Measurements from ENCODE around the gene ARF1.

Gene ARF1

DNA sequence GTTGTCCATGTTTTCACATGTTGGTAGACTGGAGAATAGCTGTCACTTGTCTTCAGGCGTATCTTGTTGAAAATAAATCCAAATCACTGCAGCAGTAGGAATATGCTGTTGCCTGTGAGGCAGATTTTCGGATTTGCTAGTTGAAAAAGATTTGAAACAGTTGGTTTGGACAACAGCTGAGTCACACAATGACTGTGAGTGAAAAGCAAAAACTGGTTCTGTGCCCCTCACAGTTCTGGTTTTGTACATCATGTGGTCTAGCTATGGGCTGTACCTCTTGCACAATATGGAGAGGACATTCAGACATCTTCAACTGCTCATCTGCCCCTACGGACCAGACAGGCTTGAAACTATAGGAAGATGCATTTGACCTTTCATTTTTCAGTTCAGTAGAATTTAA, 1.8 kb downstream of the ARF1 start:
- Histone ChIP-seq H3K4me1 (ENCODE audit: control insufficient read depth, low read depth, low read length) (peaks cover 12% of the 10 kb centered on the region), H3K36me3 (ENCODE audit: control insufficient read depth, low read depth, low read length) (peaks cover 4% of the 10 kb centered on the region), H3K27ac (ENCODE audit: low read length) (no peak overlapping the region)

DNA sequence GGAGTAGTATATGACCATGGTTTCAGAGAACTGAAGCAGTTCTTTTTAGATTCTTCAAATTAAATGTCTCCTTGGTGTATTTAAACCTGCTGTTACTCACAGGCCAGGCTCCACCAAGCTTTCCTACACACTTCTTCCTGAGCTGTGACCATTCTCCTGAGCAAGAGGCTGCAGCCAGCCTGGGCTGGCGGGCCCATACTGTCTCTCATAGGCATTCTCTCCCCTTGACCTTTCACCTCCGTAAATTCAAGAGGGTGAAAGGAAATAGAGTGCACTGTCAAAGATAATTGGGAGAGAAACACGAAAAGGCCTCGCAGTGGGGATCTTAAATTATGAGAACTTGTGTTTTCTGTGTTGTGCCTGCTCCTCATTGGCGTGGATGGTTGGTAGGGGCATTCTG, 2.3 kb downstream of the ARF1 start:
- Histone ChIP-seq H3K36me3 (ENCODE audit: control insufficient read depth, low read depth, low read length) (peaks cover 4% of the 10 kb centered on the region), H3K9ac (ENCODE audit: low read length) (no peak overlapping the region), H3K27me3 (ENCODE audit: control insufficient read depth, insufficient read depth, low read length) (no peaks in the 10 kb centered on the region), H3K4me3 (ENCODE audit: low read length) (no peak overlapping the region), H3K27ac (ENCODE audit: low read length) (no peak overlapping the region), H3K9me3 (ENCODE audit: control insufficient read depth, low read depth, low read length) (no peaks in the 10 kb centered on the region), H3K4me1 (ENCODE audit: control insufficient read depth, low read depth, low read length) (peaks cover 12% of the 10 kb centered on the region)

More for the DNA sequence above, 1.8 kb downstream of the ARF1 start:
- Histone ChIP-seq H3K9ac (ENCODE audit: low read length) (peak overlapping the region; percentile 82), H3K4me3 (ENCODE audit: low read length) (peak overlapping the region; percentile 86), H3K27me3 (ENCODE audit: control insufficient read depth, insufficient read depth, low read length) (no peaks in the 10 kb centered on the region), H3K9me3 (ENCODE audit: control insufficient read depth, low read depth, low read length) (no peaks in the 10 kb centered on the region)

GRCh38 chr1:228085287-228085951, 2.9 kb downstream of the ARF1 start:
- H3K4me1 ChIP-seq (ENCODE audit: control insufficient read depth, low read depth, low read length), result peaks cover 12% of the 10 kb centered on the region
- H3K27me3 ChIP-seq (ENCODE audit: control insufficient read depth, insufficient read depth, low read length), result no peaks in the 10 kb centered on the region
- no peaks in the 10 kb centered on the region for H3K9me3 ChIP-seq (ENCODE audit: control insufficient read depth, low read depth, low read length)
- H3K9ac ChIP-seq (ENCODE audit: low read length), result no peak overlapping the region
- H3K4me3 ChIP-seq (ENCODE audit: low read length), result no peak overlapping the region
- H3K27ac ChIP-seq (ENCODE audit: low read length), result no peak overlapping the region
- H3K36me3 ChIP-seq (ENCODE audit: control insufficient read depth, low read depth, low read length), result peaks cover 4% of the 10 kb centered on the region

DNA sequence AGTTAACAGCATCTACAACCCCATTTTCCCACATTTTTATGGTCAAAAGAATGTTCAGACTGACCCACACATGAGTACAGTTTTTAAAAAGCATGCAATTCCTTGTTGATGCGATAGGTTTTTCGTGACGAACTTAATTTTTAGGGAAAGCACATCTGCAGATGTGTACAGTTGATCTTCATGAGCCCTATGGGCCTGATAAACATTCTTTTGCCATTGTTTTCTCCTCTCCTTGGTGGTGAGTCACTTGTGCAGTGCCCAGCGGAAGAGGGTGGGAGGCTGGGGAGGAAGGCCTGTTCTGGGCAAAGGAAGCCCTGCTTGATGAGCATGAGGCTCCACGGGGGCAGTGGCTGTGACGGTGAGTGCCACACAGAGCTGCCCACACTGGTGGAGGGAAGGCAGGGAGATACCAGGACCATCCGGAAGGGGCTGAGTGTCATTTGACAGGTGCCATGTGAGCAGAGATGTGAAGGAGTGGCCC, 5.3 kb downstream of the ARF1 start:
- Histone ChIP-seq H3K4me1 (ENCODE audit: control insufficient read depth, low read depth, low read length) (peaks cover 12% of the 10 kb centered on the region), H3K4me3 (ENCODE audit: low read length) (no peak overlapping the region), H3K27ac (ENCODE audit: low read length) (no peak overlapping the region), H3K9ac (ENCODE audit: low read length) (no peak overlapping the region), H3K36me3 (ENCODE audit: control insufficient read depth, low read depth, low read length) (peaks cover 4% of the 10 kb centered on the region), H3K27me3 (ENCODE audit: control insufficient read depth, insufficient read depth, low read length) (no peaks in the 10 kb centered on the region), H3K9me3 (ENCODE audit: control insufficient read depth, low read depth, low read length) (no peaks in the 10 kb centered on the region)

- Histone ChIP-seq H3K27ac (ENCODE audit: low read length) (no peak overlapping the region), H3K9ac (ENCODE audit: low read length) (no peak overlapping the region), H3K9me3 (ENCODE audit: control insufficient read depth, low read depth, low read length) (no peaks in the 10 kb centered on the region), H3K4me3 (ENCODE audit: low read length) (no peak overlapping the region), H3K36me3 (ENCODE audit: control insufficient read depth, low read depth, low read length) (peaks cover 4% of the 10 kb centered on the region), H3K27me3 (ENCODE audit: control insufficient read depth, insufficient read depth, low read length) (no peaks in the 10 kb centered on the region), H3K4me1 (ENCODE audit: control insufficient read depth, low read depth, low read length) (peaks cover 12% of the 10 kb centered on the region)
Observed at GRCh38 chr1:228088586-228089498, 6.3 kb downstream of the ARF1 start.

DNA sequence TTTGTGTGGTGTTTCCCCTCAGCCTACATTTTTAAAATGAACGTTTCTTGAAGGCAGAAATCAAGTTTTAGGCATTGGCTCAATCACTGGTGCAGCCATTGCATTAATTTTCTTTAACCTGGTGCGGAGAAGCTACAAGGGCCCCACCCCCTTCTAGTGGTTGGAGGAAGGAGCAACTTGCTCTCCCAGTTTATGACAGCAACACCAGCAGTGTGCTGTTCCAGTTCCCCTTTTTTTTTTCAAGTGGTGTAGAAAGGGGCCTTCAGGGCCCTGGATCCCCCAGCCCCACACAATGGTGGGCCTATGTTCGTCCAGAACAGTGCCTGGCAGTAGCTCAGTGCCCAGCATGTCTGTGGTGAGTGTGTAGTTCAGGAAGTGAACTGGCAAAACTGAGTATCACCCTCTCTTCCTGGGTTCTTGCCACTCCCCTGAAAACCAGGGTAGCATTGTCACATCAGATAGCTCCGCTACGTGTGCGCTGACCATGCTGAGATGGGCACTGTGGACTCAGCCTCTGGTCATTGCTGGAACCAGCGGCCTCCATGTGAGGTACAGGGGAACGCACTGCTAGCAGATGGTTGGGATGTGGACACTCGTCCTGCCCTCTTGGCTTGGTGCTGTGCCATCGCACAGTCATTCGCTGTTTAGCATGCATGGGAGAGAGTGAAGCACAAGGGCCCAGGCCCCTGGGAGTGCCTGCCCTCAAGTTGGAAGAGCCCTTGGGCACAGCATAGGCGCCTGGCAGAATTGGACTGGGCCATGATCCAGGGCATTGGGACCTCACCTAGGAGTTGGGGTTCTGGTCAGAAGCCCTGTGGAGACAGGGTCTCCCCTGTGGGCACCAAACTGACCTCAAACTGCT, 7.2 kb downstream of the ARF1 start:
- no peak overlapping the region for H3K9ac ChIP-seq (ENCODE audit: low read length)
- H3K4me3 ChIP-seq (ENCODE audit: low read length), result no peak overlapping the region
- peaks cover 4% of the 10 kb centered on the region for H3K36me3 ChIP-seq (ENCODE audit: control insufficient read depth, low read depth, low read length)
- H3K9me3 ChIP-seq (ENCODE audit: control insufficient read depth, low read depth, low read length), result no peaks in the 10 kb centered on the region
- no peaks in the 10 kb centered on the region for H3K27me3 ChIP-seq (ENCODE audit: control insufficient read depth, insufficient read depth, low read length)
- H3K4me1 ChIP-seq (ENCODE audit: control insufficient read depth, low read depth, low read length), result peaks cover 3% of the 10 kb centered on the region
- no peak overlapping the region for H3K27ac ChIP-seq (ENCODE audit: low read length)

DNA sequence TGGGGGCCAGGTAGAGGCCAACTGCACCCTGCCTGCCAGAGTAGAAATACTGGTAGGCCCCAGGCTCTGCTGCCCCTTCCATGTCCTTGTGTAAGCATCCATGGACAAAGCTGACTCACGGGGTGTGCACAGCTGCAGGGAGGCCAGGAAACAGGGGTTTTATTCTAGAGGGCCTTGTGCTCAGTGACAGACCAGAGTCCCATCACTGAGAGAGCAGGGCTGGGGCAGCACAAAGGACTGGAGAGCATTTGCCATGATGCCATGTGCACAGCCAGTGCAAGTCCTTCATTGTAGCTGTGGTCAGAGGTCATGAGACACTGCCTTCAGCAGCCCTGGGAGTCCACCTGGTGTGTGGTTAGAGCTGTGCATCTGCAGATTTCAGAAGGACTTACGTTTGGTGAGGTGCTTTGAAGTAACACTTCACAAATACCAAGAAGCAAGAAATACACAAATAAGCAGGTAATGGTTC, 8.1 kb downstream of the ARF1 start:
- H3K27me3 ChIP-seq (ENCODE audit: control insufficient read depth, insufficient read depth, low read length), result no peaks in the 10 kb centered on the region
- no peak overlapping the region for H3K4me3 ChIP-seq (ENCODE audit: low read length)
- H3K9ac ChIP-seq (ENCODE audit: low read length), result no peak overlapping the region
- H3K27ac ChIP-seq (ENCODE audit: low read length), result no peak overlapping the region
- no peaks in the 10 kb centered on the region for H3K9me3 ChIP-seq (ENCODE audit: control insufficient read depth, low read depth, low read length)
- no peaks in the 10 kb centered on the region for H3K4me1 ChIP-seq (ENCODE audit: control insufficient read depth, low read depth, low read length)
- peaks cover 4% of the 10 kb centered on the region for H3K36me3 ChIP-seq (ENCODE audit: control insufficient read depth, low read depth, low read length)

DNA sequence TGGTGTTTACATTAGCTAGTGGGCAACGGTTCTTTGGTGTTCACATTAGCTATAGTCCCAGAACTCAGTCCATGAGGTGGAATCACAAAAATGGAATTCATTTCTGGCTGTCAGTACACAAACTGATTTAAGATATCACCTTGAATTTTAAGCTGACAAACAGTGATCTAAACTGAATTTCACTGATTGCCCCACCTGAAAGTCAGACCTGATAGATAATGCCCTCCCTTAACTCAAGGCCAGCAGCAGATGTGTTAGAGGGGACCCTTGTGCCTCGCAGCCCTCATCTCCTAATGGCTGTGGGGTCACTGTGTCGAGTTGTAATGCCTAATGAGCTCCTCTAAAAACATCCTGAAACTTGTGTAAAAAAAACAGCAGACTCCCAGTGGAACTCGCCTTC, 8.6 kb downstream of the ARF1 start:
- Histone ChIP-seq H3K4me3 (ENCODE audit: low read length) (no peak overlapping the region), H3K27me3 (ENCODE audit: control insufficient read depth, insufficient read depth, low read length) (no peaks in the 10 kb centered on the region), H3K27ac (ENCODE audit: low read length) (no peak overlapping the region), H3K36me3 (ENCODE audit: control insufficient read depth, low read depth, low read length) (peaks cover 6% of the 10 kb centered on the region), H3K9me3 (ENCODE audit: control insufficient read depth, low read depth, low read length) (no peaks in the 10 kb centered on the region), H3K4me1 (ENCODE audit: control insufficient read depth, low read depth, low read length) (no peaks in the 10 kb centered on the region), H3K9ac (ENCODE audit: low read length) (no peak overlapping the region)

GRCh38 chr1:228092342-228093049, 10.0 kb downstream of the ARF1 start:
- Histone ChIP-seq H3K36me3 (ENCODE audit: control insufficient read depth, low read depth, low read length) (peaks cover 13% of the 10 kb centered on the region), H3K9me3 (ENCODE audit: control insufficient read depth, low read depth, low read length) (no peaks in the 10 kb centered on the region), H3K9ac (ENCODE audit: low read length) (no peak overlapping the region), H3K27me3 (ENCODE audit: control insufficient read depth, insufficient read depth, low read length) (no peaks in the 10 kb centered on the region), H3K27ac (ENCODE audit: low read length) (no peak overlapping the region), H3K4me1 (ENCODE audit: control insufficient read depth, low read depth, low read length) (no peaks in the 10 kb centered on the region), H3K4me3 (ENCODE audit: low read length) (no peak overlapping the region)

DNA sequence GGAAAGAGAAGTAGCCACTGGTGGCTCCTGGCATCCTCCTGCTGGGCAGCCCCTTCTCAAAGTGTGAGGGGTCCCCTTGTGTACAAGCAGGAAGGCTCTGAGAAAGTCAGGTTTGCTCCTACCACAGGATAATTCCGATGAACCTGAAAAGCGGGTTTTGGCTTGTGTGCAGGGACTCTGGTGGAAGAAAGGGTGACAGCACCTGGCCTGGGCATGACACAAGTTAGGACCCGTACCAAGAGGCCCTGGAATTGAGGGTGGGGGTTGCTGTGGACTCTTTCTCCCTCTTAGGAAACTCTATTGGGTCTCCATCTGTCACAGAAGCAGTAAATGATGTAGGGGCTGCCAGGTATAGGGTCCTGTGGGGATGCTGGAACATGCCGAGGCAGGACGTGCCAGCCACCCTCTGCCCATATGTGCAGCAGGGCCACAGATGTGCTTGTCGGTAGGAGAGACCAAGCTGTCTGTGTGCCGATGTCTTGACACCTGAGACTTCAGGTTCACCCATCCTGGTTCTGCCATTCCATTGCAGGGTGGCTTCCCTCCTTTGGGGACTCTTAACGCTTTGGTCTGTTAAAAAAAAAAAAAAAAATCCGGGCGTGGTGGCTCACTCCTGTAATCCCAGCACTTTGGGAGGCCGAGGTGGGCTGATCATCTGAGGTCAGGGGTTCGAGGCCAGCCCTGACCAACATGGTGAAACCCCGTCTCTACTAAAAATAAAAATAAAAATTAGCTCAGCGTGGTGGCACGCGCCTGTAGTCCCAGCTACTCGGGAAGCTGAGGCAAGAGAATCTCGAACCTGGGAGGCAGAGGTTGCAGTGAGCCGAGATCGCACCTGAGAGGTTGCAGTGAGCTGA, 10.8 kb downstream of the ARF1 start:
- no peaks in the 10 kb centered on the region for H3K9me3 ChIP-seq (ENCODE audit: control insufficient read depth, low read depth, low read length)
- no peak overlapping the region for H3K9ac ChIP-seq (ENCODE audit: low read length)
- no peak overlapping the region for H3K27ac ChIP-seq (ENCODE audit: low read length)
- no peaks in the 10 kb centered on the region for H3K27me3 ChIP-seq (ENCODE audit: control insufficient read depth, insufficient read depth, low read length)
- H3K36me3 ChIP-seq (ENCODE audit: control insufficient read depth, low read depth, low read length), result peaks cover 20% of the 10 kb centered on the region
- no peaks in the 10 kb centered on the region for H3K4me1 ChIP-seq (ENCODE audit: control insufficient read depth, low read depth, low read length)
- H3K4me3 ChIP-seq (ENCODE audit: low read length), result no peak overlapping the region
